Measurements from ENCODE around the gene SLC6A5. TPM values are rescaled to one million over a fixed set of nuclear protein-coding genes. Genes with fewer than 3 reads are reported as not detected.

SLC6A5 gene
- total RNA-seq, 6 donors from 2014 or later: not detected

DNA sequence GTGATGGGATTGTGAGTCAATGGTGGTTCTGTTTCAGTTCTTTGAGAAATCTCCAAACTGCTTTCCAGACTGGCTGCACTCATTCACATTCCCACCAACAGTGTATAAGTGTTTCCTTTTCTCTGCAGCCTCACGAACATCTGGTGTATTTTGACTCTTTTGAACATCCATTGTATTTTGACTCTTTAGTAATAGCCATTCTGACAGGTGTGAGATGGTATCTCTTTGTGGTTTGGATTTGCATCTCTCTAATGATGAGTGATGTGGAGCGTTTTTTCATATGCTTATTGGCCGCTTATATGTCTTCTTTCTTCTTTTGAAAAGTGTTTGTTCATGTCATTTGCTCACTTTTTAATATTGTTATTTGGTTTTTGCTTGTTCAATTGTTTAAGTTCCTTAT is 89.4 kb downstream of the SLC6A5 start:
- TF ChIP-seq POLR2AphosphoS5 (IDR thresholded peaks at IDR 0.05) (no peak), POLR2A (IDR thresholded peaks at IDR 0.05) (no peak), EP300 (IDR thresholded peaks at IDR 0.05) (no peak)
- TF ChIP-seq, protein P1, sequence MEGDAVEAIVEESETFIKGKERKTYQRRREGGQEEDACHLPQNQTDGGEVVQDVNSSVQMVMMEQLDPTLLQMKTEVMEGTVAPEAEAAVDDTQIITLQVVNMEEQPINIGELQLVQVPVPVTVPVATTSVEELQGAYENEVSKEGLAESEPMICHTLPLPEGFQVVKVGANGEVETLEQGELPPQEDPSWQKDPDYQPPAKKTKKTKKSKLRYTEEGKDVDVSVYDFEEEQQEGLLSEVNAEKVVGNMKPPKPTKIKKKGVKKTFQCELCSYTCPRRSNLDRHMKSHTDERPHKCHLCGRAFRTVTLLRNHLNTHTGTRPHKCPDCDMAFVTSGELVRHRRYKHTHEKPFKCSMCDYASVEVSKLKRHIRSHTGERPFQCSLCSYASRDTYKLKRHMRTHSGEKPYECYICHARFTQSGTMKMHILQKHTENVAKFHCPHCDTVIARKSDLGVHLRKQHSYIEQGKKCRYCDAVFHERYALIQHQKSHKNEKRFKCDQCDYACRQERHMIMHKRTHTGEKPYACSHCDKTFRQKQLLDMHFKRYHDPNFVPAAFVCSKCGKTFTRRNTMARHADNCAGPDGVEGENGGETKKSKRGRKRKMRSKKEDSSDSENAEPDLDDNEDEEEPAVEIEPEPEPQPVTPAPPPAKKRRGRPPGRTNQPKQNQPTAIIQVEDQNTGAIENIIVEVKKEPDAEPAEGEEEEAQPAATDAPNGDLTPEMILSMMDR (IDR thresholded peaks at IDR 0.05): no peak
- no peak for DNase-seq
- H3K4me3 ChIP-seq: no peak overlapping the region
- WGBS, 2 donors: 65 to 74% methylated on average over 3 of the region's 3 CpGs
- no peaks in the 10 kb centered on the region for H3K9me3 ChIP-seq
- no peaks in the 10 kb centered on the region for H3K27me3 ChIP-seq
- no peaks in the 10 kb centered on the region for H3K4me1 ChIP-seq
- no peak for ATAC-seq (ENCODE audit: low FRiP score in 2 of 2)
- no peaks in the 10 kb centered on the region for H3K36me3 ChIP-seq
- no peak overlapping the region for H3K27ac ChIP-seq

DNA sequence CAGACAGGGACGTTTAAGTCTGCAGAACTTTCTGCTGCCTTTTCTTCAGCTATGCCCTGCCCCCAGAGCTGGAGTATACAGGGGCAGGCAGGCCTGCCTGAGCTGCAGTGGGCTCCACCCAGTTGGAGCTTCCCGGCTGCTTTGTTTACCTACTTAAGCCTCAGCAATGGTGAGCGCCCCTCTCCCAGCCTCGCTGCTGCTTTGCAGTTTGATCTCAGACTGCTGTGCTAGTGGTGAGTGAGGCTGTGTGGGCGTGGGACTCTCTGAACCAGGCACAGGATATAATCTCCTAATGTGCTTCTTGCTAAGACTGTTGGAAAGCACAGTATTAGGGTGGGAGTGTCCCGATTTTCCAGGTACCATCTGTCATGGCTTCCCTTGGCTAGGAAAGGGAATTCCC is 108.5 kb downstream of the SLC6A5 start:
- Histone ChIP-seq H3K9me3 (no peaks in the 10 kb centered on the region), H3K36me3 (no peaks in the 10 kb centered on the region), H3K27ac (no peak overlapping the region), H3K4me1 (no peaks in the 10 kb centered on the region), H3K4me3 (no peak overlapping the region), H3K27me3 (no peaks in the 10 kb centered on the region)
- DNase-seq: peak in 1 of 2 donors; percentile 1
- no peak for TF ChIP-seq POLR2A (IDR thresholded peaks at IDR 0.05)
- TF ChIP-seq, protein P1 (IDR thresholded peaks at IDR 0.05): no peak
- TF ChIP-seq EP300 (IDR thresholded peaks at IDR 0.05): no peak
- TF ChIP-seq POLR2AphosphoS5 (IDR thresholded peaks at IDR 0.05): no peak
- 57 to 66% methylated on average over 1 to 6 of the region's 6 CpGs for WGBS, 2 donors
- no peak for ATAC-seq (ENCODE audit: low FRiP score in 2 of 2)

Other genes with a start within 250 kb of the SLC6A5 start
- 10 to 100 TPM; 19.9 to 97.8 (median 51.6) TPM for gene HTATIP2, start 235.9 kb upstream of the SLC6A5 start, total RNA-seq
- 10 to 100 TPM in 5 of 6 donors, 1 to 10 TPM in 1; 7.6 to 31.4 (median 13.1) TPM for gene PRMT3, start 211.9 kb upstream of the SLC6A5 start, total RNA-seq
- under 1 TPM in 1 of 6 donors, not detected in 5; 0.26 TPM for gene NELL1, start 70.0 kb downstream of the SLC6A5 start, total RNA-seq